ENCODE data around the gene CENPM.
A peak's percentile ranks its signal among the peaks of the same experiment; 100 is the strongest.

Gene CENPM

DNA sequence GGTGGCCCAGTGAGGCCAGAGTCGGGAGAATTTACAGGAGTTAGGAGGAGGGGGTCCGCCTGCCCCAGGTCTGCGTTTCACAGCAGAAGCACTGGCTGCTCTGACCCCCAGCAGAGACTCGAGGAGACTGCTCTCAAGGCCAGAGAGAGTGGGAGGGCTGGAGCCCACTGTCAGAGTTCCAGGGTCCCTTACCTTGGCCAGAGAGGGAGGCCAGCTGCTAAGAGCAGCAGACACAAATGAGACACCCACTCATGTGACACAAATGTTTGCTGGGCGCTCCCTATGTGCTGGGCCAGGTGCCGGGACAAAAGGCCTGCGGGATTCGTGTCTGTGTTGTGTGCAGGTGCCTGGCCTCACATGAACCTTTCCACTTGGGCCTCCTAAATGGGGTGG, 17.5 kb downstream of the CENPM start:
- no peak for DNase-seq

DNA sequence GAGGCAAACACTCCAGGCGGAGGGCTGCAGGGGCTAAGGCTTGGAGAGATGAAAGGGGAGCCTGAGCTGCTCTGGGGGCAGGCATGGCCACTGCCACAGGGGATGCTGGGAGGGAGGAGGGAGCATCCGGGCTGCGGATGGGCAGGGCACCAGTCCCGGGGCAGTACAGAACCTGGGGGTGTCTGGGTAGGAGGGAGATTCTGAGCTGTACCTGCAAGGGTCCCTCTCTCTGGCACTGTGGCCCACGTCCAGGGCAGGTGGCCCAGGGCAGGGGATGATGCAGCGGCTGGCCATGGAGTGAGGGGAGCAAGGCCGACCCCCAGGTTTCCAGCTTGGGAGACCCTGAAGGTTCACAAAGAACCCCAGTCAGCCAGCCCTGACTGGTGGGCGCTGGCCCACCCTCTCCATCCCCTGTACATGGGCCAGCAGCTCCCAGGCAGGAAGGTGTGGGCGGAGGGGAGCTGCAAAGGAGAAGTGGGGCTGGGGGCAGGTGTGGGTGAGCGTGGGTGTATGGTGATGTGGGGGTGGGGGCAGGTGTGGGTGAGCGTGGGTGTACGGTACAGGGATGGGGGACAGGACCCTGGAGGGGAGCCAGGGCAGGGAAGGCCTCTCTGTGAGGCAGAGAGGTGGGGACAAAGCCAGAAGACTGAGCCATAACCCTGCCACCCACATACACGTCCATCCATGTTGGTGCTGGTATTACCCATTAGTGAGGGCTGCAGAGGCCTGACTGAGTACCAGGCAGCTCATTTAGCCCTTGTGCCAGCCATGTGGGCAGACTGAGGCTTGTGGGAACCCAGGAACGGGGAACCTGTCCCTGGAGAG, 18.1 kb downstream of the CENPM start:
- no peak for DNase-seq

DNA sequence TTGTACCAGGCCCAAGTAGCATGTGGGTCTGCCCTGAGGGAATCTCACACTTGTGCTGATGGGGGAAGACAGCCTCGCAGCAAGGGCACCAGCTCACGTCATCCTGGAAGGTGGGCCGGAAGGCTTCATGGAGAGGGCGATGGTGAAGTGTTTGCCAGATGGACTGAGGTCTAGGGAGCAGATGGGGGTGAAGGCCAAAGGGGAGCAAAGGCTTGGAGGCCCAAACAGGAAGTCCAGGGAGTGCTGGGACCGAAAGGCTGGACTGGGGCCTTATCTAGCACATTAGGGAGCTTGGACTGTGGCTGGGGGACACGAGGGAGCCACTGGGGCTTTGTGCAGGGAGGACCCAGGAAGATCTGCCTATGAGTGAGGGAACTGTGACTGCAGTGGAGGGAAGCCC, 19.1 kb downstream of the CENPM start:
- no peak for DNase-seq

DNA sequence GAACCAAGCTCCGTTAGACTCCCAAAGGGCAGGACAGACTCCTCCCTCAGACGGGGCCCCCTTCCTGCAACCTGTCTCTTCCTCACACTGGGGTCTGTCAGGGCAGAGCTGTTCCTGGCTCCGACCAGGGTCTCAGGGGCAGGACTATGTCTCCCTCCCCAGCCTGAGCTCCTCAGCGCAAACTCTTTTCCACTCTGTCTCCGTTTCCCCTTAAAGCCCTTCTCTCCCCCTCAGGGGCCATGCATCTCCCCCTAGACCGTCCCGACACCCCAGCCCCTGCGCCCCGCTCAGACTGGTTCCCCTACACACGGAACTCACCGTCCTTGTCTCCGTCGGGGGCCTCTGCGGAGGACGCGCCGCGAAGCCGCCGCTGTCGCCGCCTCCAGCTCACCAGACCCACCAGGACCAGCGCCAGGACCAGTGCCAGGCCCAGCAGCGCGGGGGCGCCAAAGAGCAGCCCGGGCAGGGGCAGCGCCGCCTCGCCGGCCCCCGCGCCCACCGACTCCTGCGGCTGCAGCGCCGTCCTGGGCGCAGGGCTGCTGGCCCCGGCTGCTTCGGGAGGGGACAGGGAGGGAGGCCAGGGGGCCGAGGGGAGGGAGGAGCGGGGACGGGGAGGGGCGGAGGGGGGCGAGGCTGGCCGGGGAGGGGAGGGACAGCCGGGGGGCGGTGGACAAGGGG, 21.0 kb downstream of the CENPM start:
- no peak for DNase-seq

DNA sequence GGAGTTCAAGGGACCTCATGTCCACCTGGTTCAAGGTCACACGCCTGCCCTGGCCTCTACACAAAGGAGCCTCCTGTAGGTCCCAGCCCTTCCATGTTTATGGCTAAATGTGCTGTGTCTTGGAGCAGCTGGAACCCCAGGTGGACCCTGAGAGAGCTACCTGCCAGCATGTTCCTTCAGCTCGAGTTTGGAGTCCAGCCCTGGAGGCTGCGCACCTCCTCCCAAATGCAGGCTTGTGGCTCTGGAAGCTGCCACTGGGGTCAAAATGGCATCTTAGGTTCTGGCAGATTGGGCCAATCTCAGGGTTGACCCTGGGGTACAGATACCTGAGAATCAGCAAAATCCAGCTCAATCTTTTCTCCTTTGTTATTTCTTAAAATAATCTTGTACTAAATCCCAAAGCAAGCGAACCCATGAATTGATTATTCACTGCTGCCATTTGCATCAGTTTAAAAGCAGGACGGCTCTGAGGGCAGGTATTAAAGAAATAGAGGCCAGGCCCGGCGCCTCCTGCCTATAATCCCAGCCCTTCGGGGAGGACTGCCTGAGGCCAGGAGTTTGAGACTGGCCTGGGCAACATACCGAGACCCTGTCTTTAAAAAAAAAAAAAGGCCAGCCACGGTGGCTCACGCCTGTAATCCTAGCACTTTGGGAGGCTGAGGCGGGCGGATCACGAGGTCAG, 23.2 kb downstream of the CENPM start:
- no peak for DNase-seq

DNA sequence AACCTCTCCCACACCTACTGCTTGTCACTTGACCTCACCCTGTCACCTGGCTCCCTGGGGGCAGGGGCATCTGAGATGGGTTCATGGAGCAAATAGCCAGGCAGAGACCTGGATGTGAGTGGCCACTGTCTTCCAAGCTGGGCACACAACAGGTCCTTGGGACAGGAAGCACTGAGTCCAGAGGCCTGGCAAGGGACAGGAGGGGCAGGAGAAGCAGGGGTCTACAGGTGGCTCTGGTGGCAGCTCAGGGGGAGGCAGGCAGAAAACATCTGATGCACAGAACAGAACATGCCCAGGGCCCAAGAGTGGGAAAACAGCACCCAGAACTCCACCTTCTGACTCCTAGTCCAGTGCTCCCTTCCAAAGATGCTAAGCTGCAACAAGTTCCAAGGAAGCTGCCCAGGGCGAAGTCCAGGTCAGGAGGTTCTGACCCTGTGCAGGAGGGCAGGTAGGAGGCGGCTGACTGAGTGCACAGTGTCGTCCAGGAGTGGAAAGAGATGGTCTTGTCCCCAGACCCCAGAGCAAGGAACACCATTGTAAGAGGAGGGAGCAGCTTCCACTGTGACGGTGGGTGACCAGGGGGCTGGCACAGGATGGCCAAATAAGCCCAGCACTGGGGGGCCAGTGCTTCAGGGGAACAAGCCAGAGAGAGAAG, 23.9 kb downstream of the CENPM start:
- DNase-seq, result no peak

DNA sequence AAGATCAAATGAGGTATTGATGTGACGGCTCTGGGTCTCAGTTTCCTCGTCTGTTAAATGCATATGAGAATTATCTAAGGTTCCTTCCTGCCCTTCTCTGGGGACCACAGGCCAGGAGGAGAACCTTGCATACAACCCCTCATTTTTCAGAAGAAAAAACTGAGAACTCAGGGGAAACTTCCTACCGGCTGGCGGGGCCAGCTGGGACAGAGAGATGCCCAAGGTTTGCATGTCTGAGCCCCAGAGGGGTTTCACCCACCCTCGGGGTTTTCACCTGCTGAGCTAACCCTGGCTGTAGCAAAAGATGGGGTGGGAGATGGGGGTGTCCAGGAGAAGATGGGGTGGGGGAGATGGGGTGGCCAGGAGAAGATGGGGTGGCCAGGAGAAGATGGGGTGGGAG, 24.6 kb downstream of the CENPM start:
- DNase-seq, result no peak

DNA sequence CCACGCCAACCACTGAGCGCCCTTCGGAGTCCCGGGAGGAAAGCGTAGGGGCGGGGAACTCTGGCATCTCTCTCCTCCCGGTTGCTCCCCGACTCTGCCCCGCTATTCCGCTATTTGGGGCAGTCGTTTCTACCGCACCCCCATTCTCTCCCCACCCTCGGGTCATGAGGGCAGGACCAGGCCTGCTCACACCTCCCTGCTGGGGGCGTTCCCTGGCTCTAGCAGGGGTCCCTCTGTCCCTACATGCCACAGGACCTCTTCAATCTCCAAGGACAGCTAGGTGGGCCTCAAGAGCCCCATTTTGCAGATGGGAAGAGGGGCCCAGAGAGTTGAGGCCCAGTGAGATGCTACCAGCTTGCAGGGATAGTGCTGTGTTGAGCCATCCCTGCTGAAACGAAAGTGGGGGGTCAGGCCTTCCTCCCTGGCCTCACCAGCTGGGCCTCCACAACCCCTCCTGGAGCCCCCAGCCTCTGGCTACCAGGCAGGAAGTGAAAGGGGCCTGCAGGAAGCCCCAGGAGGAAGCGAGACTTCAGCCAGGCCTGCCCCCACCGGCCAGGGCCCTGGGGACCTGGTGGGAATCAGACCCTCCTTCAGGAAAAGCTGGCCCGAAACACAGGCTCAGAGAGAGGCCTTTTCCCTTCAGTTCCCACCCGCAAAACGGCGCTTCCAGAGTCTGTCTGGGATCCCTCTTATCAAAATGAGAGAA, 26.5 kb downstream of the CENPM start:
- DNase-seq, result no peak

DNA sequence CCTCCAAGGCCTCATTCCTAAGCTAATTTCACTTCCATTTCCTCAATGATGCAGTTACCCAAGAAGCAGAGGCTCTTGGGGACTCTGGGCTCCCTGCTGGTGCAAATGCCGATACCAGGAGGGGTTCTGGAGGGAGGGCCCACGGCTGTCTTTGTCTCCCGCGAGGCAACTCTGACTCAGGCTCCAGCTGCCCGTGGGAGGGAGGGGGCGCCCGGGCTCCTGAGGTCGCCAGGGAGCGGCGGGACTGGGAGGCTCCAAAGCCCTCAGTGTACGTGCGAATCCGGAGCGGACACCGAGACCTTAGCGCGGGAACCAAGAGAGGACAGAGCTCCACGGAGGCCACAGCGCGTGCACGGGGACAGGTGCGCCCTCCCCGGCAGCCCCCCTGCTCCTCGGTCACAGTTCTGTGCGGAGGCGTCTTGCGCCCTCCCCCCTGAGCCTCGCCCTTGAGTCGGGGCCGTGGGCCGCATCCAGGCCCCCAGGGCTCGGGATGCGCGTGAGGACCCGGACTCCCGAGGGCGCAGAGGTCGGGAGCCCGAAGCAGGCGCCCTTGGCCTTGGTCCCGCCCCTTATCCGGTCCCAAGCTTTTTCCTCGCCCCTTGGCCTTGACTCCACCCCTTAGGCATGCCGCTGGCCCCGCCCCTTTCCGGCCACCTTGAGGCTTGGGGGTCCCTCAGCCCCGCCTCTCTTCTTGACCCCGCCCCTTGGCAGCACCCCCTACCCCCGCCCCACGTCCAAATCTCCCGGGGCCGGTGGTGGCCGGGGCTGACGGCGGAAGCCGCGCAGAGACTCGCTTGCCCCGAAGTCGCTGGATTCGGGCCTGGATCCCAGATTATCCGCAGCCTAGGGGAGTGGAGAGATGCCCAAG, 27.4 kb downstream of the CENPM start:
- peak; percentile 65 for DNase-seq

DNA sequence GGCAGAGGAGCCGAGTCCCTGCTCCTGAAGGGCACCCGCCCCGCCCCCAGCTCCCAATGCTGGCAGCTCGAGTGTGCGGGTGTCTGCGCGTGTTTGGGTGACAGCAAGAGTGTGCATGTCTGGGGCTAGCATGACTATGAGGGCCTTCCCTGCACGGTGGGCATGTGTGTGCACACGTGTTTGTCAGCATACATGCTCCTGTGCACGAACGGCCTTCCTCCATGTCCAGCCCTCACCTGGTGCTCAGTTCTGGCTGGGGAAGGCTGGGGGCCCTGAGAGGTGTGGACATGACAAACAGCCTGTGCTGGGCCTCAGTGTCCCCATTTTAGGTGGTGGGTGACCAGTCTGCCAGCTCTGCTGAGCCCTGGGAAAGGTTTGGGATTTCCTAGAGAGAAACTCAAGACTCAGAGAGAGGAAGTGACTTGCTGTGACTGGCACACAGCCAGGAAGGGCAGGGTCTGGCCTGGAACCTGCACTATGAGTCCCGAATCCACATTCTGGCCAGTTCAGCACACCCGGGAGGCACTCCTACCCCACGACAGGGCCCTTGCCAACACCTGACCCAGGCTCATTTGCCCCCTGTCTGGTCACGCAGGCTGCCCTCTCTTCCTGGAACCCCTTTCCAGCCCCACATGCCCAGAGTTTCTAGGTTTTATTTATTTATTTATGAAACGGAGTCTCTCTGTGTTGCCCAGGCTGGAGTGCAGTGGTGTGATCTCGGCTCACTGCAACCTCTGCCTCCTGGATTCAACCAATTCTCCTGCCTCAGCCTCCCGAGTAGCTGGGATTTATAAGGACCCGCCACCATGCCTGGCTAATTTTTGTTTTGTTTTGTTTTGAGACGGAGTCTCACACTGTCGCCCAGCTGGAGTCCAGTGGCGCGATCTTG, 28.8 kb downstream of the CENPM start:
- no peak for DNase-seq

DNA sequence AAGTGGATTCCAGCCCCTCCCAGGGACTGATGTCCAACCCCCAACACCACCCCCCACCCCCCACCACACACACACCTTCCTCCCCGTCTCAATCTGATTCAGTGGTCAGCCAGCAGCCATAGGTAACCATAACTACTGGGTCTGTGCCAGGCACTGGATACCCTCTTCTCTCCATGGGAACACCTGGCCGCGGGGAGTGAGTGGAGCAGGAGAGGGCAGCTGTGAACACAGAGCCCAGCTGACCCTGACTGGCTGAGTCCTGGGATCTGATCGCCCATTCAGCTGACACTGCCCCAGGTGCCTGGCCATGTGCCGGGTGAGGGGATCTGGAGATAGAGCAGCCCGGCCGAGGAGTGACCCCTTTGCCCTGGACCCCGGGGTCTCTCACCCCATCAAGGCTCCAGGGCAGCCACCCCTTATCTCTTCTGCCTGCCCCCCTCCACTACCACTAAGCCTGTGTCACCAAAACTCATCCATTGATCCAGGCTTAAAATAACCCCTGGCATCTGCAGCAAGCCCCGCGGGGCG, 29.5 kb downstream of the CENPM start:
- DNase-seq, result no peak

DNA sequence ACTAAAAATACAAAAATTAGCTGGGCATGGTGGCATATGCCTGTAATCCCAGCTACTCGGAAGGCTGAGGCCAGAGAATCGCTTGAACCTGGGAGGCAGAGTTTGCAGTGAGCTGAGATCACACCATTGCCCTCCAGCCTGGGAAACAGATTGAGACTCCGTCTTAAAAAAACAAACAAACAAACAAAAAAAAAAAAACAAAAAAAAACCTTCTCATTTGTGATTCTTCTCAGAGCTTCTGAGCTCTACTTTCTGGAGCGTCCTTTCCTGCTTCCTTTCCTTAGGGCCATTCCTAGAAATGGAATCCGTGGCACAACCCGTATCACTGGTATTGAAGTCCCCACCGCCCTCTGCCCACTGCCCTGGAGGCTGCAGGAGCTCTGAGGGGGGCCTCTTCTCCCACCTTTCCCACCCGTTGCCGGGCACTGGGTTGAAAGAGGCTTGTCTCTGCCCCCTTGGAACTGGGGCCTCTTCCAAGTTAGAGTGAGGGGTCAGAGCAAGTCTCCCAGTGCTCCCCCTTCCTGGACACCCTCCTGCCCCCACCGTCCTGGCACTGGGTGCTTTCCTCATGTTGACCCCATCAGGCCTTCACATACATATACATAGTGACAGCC, 30.1 kb downstream of the CENPM start:
- no peak for DNase-seq

DNA sequence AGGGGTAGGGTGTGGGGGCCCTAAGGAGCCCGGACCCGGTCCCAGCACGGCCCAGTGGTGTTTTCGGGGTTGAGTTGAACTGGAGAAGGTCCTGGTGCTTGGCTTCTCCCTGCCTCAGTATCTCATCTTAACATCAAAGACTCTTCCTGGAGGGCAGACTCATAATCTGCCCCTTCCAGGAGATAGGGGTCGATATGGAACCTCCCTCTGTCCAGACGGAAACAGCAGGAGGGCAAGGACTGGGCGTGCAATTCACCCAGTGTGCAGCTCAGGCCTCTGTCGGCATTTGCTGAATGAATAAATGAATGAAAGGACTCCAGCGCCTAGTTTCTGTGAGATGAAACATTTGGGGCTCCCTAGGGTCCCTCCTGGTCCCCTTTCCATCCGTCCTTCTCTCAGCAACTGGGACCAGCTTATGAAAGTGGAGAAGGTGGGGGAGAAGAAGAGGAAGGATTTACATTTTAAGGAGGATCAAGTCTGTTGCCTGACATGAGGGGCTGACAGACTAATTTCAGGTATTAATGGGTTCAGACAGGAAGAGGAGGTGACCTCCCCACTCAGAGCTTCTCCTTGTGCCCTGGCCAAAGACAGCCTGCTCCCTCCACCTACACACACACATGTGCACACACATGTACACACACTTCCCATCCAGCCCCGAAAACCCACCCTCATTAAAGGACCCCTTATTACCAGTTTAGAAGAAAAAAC, 31.0 kb downstream of the CENPM start:
- DNase-seq, result no peak

DNA sequence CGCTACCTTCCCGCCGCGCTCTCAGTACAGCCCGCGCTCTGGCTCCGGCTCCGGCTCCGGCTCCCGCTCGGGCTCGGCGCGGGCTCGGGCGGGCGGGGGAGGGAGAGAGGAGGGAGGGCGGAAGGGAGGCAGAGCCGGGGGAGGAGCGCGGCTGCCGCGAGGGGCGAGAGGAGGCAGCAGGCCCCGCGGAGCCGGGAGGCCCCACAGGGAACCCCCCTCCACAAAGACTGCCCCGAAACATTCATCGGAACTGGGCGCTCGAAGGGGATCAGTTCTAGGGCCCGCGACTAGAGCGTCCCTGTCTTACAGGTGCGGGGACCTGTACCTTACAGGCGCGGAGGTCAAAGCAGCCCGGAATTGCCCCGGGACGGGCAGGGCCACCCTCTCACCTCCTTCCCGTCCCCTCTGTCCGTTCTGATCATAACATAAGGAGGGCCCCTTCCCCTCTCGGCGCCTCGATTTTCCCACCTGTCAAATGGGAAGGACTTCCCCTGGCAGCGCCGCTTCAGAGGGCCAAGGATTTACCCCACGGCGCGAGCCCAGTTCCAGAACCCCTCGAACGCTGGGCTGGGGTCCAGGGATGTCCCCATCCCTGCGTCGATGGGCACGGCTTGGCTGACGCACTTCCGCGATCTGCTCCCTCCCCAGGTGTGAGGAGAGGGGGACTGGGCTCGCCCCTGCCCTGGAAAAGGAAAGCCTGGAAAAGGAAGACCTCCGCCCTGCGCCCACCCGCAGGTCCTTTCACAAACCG, 31.7 kb downstream of the CENPM start, which contains the start of gene SHISA8:
SHISA8 (minus strand) TSS at position 40 of the 751 bp plus-strand sequence. CDS start 407 bp downstream, outside the sequence.
- peak; percentile 46 for DNase-seq

DNA sequence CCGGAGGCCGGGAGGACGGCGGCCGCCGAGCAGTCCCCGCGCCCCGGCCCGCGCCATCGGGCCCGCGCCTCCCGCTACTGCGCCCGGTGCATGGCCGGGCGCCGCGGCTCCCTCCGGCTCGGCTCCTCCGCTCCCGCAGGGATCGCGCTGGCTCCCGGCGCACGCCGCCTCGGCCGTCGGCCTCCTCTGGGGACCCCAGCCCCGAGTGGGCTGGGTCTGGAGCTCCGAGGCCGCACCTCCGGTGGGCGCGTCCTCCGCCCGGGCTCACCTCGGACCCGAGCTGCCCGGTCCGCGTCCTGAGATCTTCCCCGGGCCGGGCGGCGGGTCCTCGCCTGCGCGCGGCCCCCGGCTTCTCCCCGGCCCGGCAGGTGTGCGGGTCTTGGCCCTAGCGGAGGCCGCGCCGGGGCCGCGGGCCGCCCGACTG, 32.3 kb downstream of the CENPM start:
- DNase-seq, result no peak

DNA sequence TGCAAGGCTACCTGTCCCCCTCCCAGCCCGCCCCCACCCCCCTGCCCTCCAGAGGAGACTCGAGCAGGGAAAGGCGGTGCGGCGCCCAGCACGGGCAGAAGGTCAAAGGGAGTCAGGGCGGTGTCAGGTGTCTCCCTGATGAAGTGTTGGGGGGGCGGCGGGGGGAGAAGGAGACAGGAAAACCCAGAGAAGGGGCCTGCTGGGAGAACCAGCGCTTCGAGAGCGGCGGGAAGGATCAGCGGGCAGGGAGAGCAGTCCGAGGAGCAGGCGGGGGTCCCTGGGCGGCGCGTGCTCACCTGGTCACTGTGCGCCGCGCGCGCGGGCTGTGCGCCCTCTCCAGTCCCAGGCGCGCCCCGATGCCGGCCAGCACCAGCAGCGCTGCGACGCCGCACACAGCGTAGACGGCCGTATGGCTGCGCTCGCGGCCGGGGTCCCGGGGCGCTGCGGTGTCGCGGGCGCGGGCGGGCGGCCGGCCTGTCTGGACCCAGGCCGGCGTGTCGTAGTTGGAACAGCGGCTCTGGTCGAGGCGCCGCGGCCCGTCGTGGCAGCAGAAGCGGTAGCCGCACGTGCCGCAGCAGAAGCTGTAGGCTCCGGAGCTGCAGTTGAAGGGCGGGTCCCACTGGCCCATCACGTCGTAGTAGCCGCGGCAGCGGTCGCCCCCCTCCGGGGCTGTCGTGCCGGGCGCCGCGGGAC, 33.0 kb downstream of the CENPM start:
- peak; percentile 38 for DNase-seq

DNA sequence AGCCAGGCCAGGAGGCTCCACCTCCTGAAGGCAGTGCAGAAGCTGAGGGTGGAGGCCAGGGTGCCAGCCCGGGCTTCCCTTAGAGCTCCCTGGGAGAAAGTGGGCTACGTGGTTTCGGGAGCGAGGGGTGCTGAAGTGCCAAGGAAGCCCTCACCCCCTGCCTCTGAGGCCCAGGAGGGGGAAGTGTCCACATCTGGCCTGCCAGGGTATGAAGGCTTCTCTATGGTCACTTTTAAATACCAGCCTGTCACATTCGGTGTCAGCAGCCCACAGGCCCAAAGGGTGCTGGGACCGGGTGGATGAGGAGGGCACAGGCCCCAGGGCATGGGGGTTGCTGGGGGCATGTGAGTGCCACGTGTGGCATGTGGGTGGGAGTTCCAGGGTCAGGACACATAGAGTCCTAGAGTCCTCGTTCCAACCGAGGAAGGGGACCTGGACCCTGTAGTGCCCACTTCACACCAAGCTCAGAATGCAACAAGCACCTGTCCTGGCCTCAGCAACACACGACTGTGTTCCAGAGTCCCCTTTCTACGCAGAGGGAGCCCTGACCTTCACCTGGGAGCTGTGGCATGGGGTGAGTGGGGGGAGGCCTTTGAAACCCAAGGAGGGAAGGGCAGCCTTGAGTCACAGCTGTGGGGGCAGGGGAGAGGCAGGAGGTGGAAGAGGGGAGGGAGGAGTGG, 33.8 kb downstream of the CENPM start:
- no peak for DNase-seq
